ENCODE results near the gene ESRRA.
"Not testable (repeated sequence)": the region's sequence is repeated elsewhere in the genome, so short reads cannot be mapped to it uniquely, and the experiment has no call there.

ESRRA gene

GRCh38 chr11:64318766-64319761, 13.7 kb downstream of the ESRRA start:
- Histone ChIP-seq H3K4me3 (ENCODE audit: low read depth in 1 of 5, low read length in 5 of 5) (peak overlapping the region; percentile 74 to 91 (median 88)), H3K27ac (ENCODE audit: low read depth, low read length) (peak overlapping the region; percentile 99), H3K4me1 (ENCODE audit: control insufficient read depth in 5 of 5, insufficient read depth in 5 of 5, low read length in 5 of 5) (peaks cover 0 to 39% (median 26%) of the 10 kb centered on the region in 5 donors), H3K9me3 (ENCODE audit: control insufficient read depth in 5 of 5, low read length in 5 of 5) (no peaks in the 10 kb centered on the region), H3K27me3 (ENCODE audit: control insufficient read depth in 5 of 5, insufficient read depth in 4 of 5, low read length in 5 of 5) (no peaks in the 10 kb centered on the region), H3K9ac (ENCODE audit: low read length in 5 of 5) (peak overlapping the region in 4 of 5 donors; percentile 38 to 94 (median 78)), H3K36me3 (ENCODE audit: control insufficient read depth in 5 of 5, insufficient read depth in 5 of 5, low read length in 5 of 5) (peaks cover 0 to 57% (median 44%) of the 10 kb centered on the region in 5 donors)

- H3K9ac ChIP-seq (ENCODE audit: low read length in 5 of 5), result no peak overlapping the region
These were observed 15.2 kb downstream of the ESRRA start for GRCh38 chr11:64320556-64320955.

GRCh38 chr11:64321026-64321425, 15.7 kb downstream of the ESRRA start:
- no peak overlapping the region for H3K27ac ChIP-seq (ENCODE audit: low read depth, low read length)
- H3K9me3 ChIP-seq (ENCODE audit: control insufficient read depth in 5 of 5, low read length in 5 of 5), result no peaks in the 10 kb centered on the region
- H3K4me1 ChIP-seq (ENCODE audit: control insufficient read depth in 5 of 5, insufficient read depth in 5 of 5, low read length in 5 of 5), result peaks cover 0 to 32% (median 21%) of the 10 kb centered on the region in 5 donors
- H3K27me3 ChIP-seq (ENCODE audit: control insufficient read depth in 5 of 5, insufficient read depth in 4 of 5, low read length in 5 of 5), result no peaks in the 10 kb centered on the region
- H3K9ac ChIP-seq (ENCODE audit: low read length in 5 of 5), result no peak overlapping the region
- H3K36me3 ChIP-seq (ENCODE audit: control insufficient read depth in 5 of 5, insufficient read depth in 5 of 5, low read length in 5 of 5), result peaks cover 0 to 37% (median 27%) of the 10 kb centered on the region in 5 donors
- H3K4me3 ChIP-seq (ENCODE audit: low read depth in 1 of 5, low read length in 5 of 5), result no peak overlapping the region

More at GRCh38 chr11:64320556-64320955, 15.2 kb downstream of the ESRRA start:
- Histone ChIP-seq H3K4me1 (ENCODE audit: control insufficient read depth in 5 of 5, insufficient read depth in 5 of 5, low read length in 5 of 5) (peaks cover 0 to 33% (median 21%) of the 10 kb centered on the region in 5 donors), H3K27ac (ENCODE audit: low read depth, low read length) (no peak overlapping the region), H3K9me3 (ENCODE audit: control insufficient read depth in 5 of 5, low read length in 5 of 5) (no peaks in the 10 kb centered on the region), H3K36me3 (ENCODE audit: control insufficient read depth in 5 of 5, insufficient read depth in 5 of 5, low read length in 5 of 5) (peaks cover 0 to 42% (median 29%) of the 10 kb centered on the region in 5 donors), H3K27me3 (ENCODE audit: control insufficient read depth in 5 of 5, insufficient read depth in 4 of 5, low read length in 5 of 5) (no peaks in the 10 kb centered on the region), H3K4me3 (ENCODE audit: low read depth in 1 of 5, low read length in 5 of 5) (no peak overlapping the region)

GRCh38 chr11:64321533-64321932, 16.2 kb downstream of the ESRRA start:
- peaks cover 0 to 35% (median 24%) of the 10 kb centered on the region in 5 donors for H3K36me3 ChIP-seq (ENCODE audit: control insufficient read depth in 5 of 5, insufficient read depth in 5 of 5, low read length in 5 of 5)
- H3K4me3 ChIP-seq (ENCODE audit: low read depth in 1 of 5, low read length in 5 of 5), result no peak overlapping the region
- no peaks in the 10 kb centered on the region for H3K9me3 ChIP-seq (ENCODE audit: control insufficient read depth in 5 of 5, low read length in 5 of 5)
- H3K27ac ChIP-seq (ENCODE audit: low read depth, low read length), result no peak overlapping the region
- H3K27me3 ChIP-seq (ENCODE audit: control insufficient read depth in 5 of 5, insufficient read depth in 4 of 5, low read length in 5 of 5), result no peaks in the 10 kb centered on the region
- peaks cover 0 to 27% (median 21%) of the 10 kb centered on the region in 5 donors for H3K4me1 ChIP-seq (ENCODE audit: control insufficient read depth in 5 of 5, insufficient read depth in 5 of 5, low read length in 5 of 5)
- H3K9ac ChIP-seq (ENCODE audit: low read length in 5 of 5), result no peak overlapping the region

GRCh38 chr11:64322925-64323260, 17.6 kb downstream of the ESRRA start:
- Histone ChIP-seq H3K27ac (ENCODE audit: low read depth, low read length) (no peak overlapping the region), H3K9me3 (ENCODE audit: control insufficient read depth in 5 of 5, low read length in 5 of 5) (no peaks in the 10 kb centered on the region), H3K27me3 (ENCODE audit: control insufficient read depth in 5 of 5, insufficient read depth in 4 of 5, low read length in 5 of 5) (no peaks in the 10 kb centered on the region), H3K36me3 (ENCODE audit: control insufficient read depth in 5 of 5, insufficient read depth in 5 of 5, low read length in 5 of 5) (peaks cover 0 to 35% (median 24%) of the 10 kb centered on the region in 5 donors), H3K4me3 (ENCODE audit: low read depth in 1 of 5, low read length in 5 of 5) (no peak overlapping the region), H3K9ac (ENCODE audit: low read length in 5 of 5) (no peak overlapping the region), H3K4me1 (ENCODE audit: control insufficient read depth in 5 of 5, insufficient read depth in 5 of 5, low read length in 5 of 5) (peaks cover 0 to 15% (median 15%) of the 10 kb centered on the region in 5 donors)

- no peak overlapping the region for H3K27ac ChIP-seq (ENCODE audit: low read depth, low read length)
- peaks cover 0 to 13% (median 13%) of the 10 kb centered on the region in 5 donors for H3K4me1 ChIP-seq (ENCODE audit: control insufficient read depth in 5 of 5, insufficient read depth in 5 of 5, low read length in 5 of 5)
These were observed 18.0 kb downstream of the ESRRA start for GRCh38 chr11:64323373-64323772.

GRCh38 chr11:64323984-64324383, 18.7 kb downstream of the ESRRA start:
- Histone ChIP-seq H3K4me1 (ENCODE audit: control insufficient read depth in 5 of 5, insufficient read depth in 5 of 5, low read length in 5 of 5) (peaks cover 0 to 12% (median 9%) of the 10 kb centered on the region in 5 donors), H3K36me3 (ENCODE audit: control insufficient read depth in 5 of 5, insufficient read depth in 5 of 5, low read length in 5 of 5) (peaks cover 0 to 35% (median 24%) of the 10 kb centered on the region in 5 donors)
- H3K9ac ChIP-seq (ENCODE audit: low read length in 5 of 5); H3K9me3 ChIP-seq (ENCODE audit: control insufficient read depth in 5 of 5, low read length in 5 of 5); H3K4me3 ChIP-seq (ENCODE audit: low read depth in 1 of 5, low read length in 5 of 5); H3K27ac ChIP-seq (ENCODE audit: low read depth, low read length); H3K27me3 ChIP-seq (ENCODE audit: control insufficient read depth in 5 of 5, insufficient read depth in 4 of 5, low read length in 5 of 5): not testable (repeated sequence)

More at GRCh38 chr11:64323373-64323772, 18.0 kb downstream of the ESRRA start:
- Histone ChIP-seq H3K4me3 (ENCODE audit: low read depth in 1 of 5, low read length in 5 of 5) (no peak overlapping the region), H3K9ac (ENCODE audit: low read length in 5 of 5) (no peak overlapping the region), H3K36me3 (ENCODE audit: control insufficient read depth in 5 of 5, insufficient read depth in 5 of 5, low read length in 5 of 5) (peaks cover 0 to 35% (median 24%) of the 10 kb centered on the region in 5 donors), H3K9me3 (ENCODE audit: control insufficient read depth in 5 of 5, low read length in 5 of 5) (no peaks in the 10 kb centered on the region), H3K27me3 (ENCODE audit: control insufficient read depth in 5 of 5, insufficient read depth in 4 of 5, low read length in 5 of 5) (no peaks in the 10 kb centered on the region)

GRCh38 chr11:64324692-64325469, 19.6 kb downstream of the ESRRA start:
- Histone ChIP-seq H3K27ac (ENCODE audit: low read depth, low read length) (no peak overlapping the region), H3K36me3 (ENCODE audit: control insufficient read depth in 5 of 5, insufficient read depth in 5 of 5, low read length in 5 of 5) (peaks cover 0 to 35% (median 24%) of the 10 kb centered on the region in 5 donors), H3K4me1 (ENCODE audit: control insufficient read depth in 5 of 5, insufficient read depth in 5 of 5, low read length in 5 of 5) (peaks cover 7 to 12% (median 11%) of the 10 kb centered on the region in 5 donors), H3K9ac (ENCODE audit: low read length in 5 of 5) (no peak overlapping the region), H3K4me3 (ENCODE audit: low read depth in 1 of 5, low read length in 5 of 5) (no peak overlapping the region), H3K27me3 (ENCODE audit: control insufficient read depth in 5 of 5, insufficient read depth in 4 of 5, low read length in 5 of 5) (no peaks in the 10 kb centered on the region), H3K9me3 (ENCODE audit: control insufficient read depth in 5 of 5, low read length in 5 of 5) (no peaks in the 10 kb centered on the region)

- no peak overlapping the region for H3K9ac ChIP-seq (ENCODE audit: low read length in 5 of 5)
- H3K27me3 ChIP-seq (ENCODE audit: control insufficient read depth in 5 of 5, insufficient read depth in 4 of 5, low read length in 5 of 5), result peaks cover 0 to 2% (median 0%) of the 10 kb centered on the region in 5 donors
- no peak overlapping the region for H3K4me3 ChIP-seq (ENCODE audit: low read depth in 1 of 5, low read length in 5 of 5)
- H3K9me3 ChIP-seq (ENCODE audit: control insufficient read depth in 5 of 5, low read length in 5 of 5), result no peaks in the 10 kb centered on the region
- H3K27ac ChIP-seq (ENCODE audit: low read depth, low read length), result no peak overlapping the region
- peaks cover 0 to 15% (median 6%) of the 10 kb centered on the region in 5 donors for H3K36me3 ChIP-seq (ENCODE audit: control insufficient read depth in 5 of 5, insufficient read depth in 5 of 5, low read length in 5 of 5)
- H3K4me1 ChIP-seq (ENCODE audit: control insufficient read depth in 5 of 5, insufficient read depth in 5 of 5, low read length in 5 of 5), result peaks cover 9 to 28% (median 21%) of the 10 kb centered on the region in 5 donors
These were observed 22.1 kb downstream of the ESRRA start for GRCh38 chr11:64327375-64327774.

Data from subcutaneous abdominal adipose tissue (tissue), 5 donors.